ENCODE data around the gene SLC39A7.

Gene SLC39A7

GRCh38 chr6:33208091-33208967 lies 7.7 kb downstream of the SLC39A7 start, which contains the start of gene RING1:
Gene RING1 (plus strand): TSS chr6:33208500. CDS start chr6:33208823, 323 bp downstream.
- Histone ChIP-seq H3K9ac (ENCODE audit: insufficient read length, low read depth) (peak within 1 kb of the TSS; percentile 90), H3K4me3 (ENCODE audit: insufficient read length, low read depth) (peak within 1 kb of the TSS; percentile 68), H3K9me3 (ENCODE audit: insufficient read depth, low read length) (no peaks in the 10 kb centered on the region), H3K36me3 (ENCODE audit: insufficient read depth, insufficient read length, low read length) (peaks cover 30% of the 10 kb centered on the region), H3K27me3 (ENCODE audit: insufficient read depth, insufficient read length) (peaks cover 44% of the 10 kb centered on the region), H3K4me1 (ENCODE audit: insufficient read depth, insufficient read length) (peaks cover 6% of the 10 kb centered on the region)
- TF ChIP-seq YY1 (IDR thresholded peaks at IDR 0.05; ENCODE audit: insufficient read depth, insufficient read length) (no peak), SUZ12 (IDR thresholded peaks at IDR 0.05; ENCODE audit: extremely low read depth, insufficient read depth, insufficient read length) (no peak)
- no peak for DNase-seq (ENCODE audit: low read depth, low spot score)

GRCh38 chr6:33209856-33210255 lies 9.2 kb downstream of the SLC39A7 start:
- H3K27me3 ChIP-seq (ENCODE audit: insufficient read depth, insufficient read length), result peaks cover 59% of the 10 kb centered on the region
- no peak for TF ChIP-seq YY1 (IDR thresholded peaks at IDR 0.05; ENCODE audit: insufficient read depth, insufficient read length)
- no peak for TF ChIP-seq ZNF274 (IDR thresholded peaks at IDR 0.05; ENCODE audit: low read depth, low read length)
- TF ChIP-seq SUZ12 (IDR thresholded peaks at IDR 0.05; ENCODE audit: extremely low read depth, insufficient read depth, insufficient read length), result no peak
- H3K36me3 ChIP-seq (ENCODE audit: insufficient read depth, insufficient read length, low read length), result peaks cover 21% of the 10 kb centered on the region
- H3K9ac ChIP-seq (ENCODE audit: insufficient read length, low read depth), result no peak overlapping the region
- no peak for DNase-seq (ENCODE audit: low read depth, low spot score)
- no peak overlapping the region for H3K4me3 ChIP-seq (ENCODE audit: insufficient read length, low read depth)
- peaks cover 4% of the 10 kb centered on the region for H3K4me1 ChIP-seq (ENCODE audit: insufficient read depth, insufficient read length)
- no peaks in the 10 kb centered on the region for H3K9me3 ChIP-seq (ENCODE audit: insufficient read depth, low read length)

- Histone ChIP-seq H3K36me3 (ENCODE audit: insufficient read depth, insufficient read length, low read length) (peaks cover 21% of the 10 kb centered on the region), H3K4me1 (ENCODE audit: insufficient read depth, insufficient read length) (peaks cover 3% of the 10 kb centered on the region), H3K9me3 (ENCODE audit: insufficient read depth, low read length) (no peaks in the 10 kb centered on the region), H3K27me3 (ENCODE audit: insufficient read depth, insufficient read length) (peaks cover 69% of the 10 kb centered on the region), H3K9ac (ENCODE audit: insufficient read length, low read depth) (no peak overlapping the region), H3K4me3 (ENCODE audit: insufficient read length, low read depth) (no peak overlapping the region)
- no peak for DNase-seq (ENCODE audit: low read depth, low spot score)
- no peak for TF ChIP-seq SUZ12 (IDR thresholded peaks at IDR 0.05; ENCODE audit: extremely low read depth, insufficient read depth, insufficient read length)
- no peak for TF ChIP-seq ZNF274 (IDR thresholded peaks at IDR 0.05; ENCODE audit: low read depth, low read length)
- no peak for TF ChIP-seq YY1 (IDR thresholded peaks at IDR 0.05; ENCODE audit: insufficient read depth, insufficient read length)
Measured at GRCh38 chr6:33211136-33211535, 10.5 kb downstream of the SLC39A7 start.

- Histone ChIP-seq H3K27me3 (ENCODE audit: insufficient read depth, insufficient read length) (peaks cover 69% of the 10 kb centered on the region), H3K4me1 (ENCODE audit: insufficient read depth, insufficient read length) (peaks cover 5% of the 10 kb centered on the region), H3K9me3 (ENCODE audit: insufficient read depth, low read length) (no peaks in the 10 kb centered on the region), H3K36me3 (ENCODE audit: insufficient read depth, insufficient read length, low read length) (peaks cover 21% of the 10 kb centered on the region), H3K9ac (ENCODE audit: insufficient read length, low read depth) (no peak overlapping the region), H3K4me3 (ENCODE audit: insufficient read length, low read depth) (no peak overlapping the region)
- TF ChIP-seq YY1 (IDR thresholded peaks at IDR 0.05; ENCODE audit: insufficient read depth, insufficient read length) (no peak), ZNF274 (IDR thresholded peaks at IDR 0.05; ENCODE audit: low read depth, low read length) (no peak), SUZ12 (IDR thresholded peaks at IDR 0.05; ENCODE audit: extremely low read depth, insufficient read depth, insufficient read length) (no peak)
- no peak for DNase-seq (ENCODE audit: low read depth, low spot score)
Measured at GRCh38 chr6:33211666-33212422, 11.2 kb downstream of the SLC39A7 start.

- peaks cover 21% of the 10 kb centered on the region for H3K36me3 ChIP-seq (ENCODE audit: insufficient read depth, insufficient read length, low read length)
- peak overlapping the region; percentile 51 for H3K4me3 ChIP-seq (ENCODE audit: insufficient read length, low read depth)
- TF ChIP-seq YY1 (IDR thresholded peaks at IDR 0.05; ENCODE audit: insufficient read depth, insufficient read length) (no peak), SUZ12 (IDR thresholded peaks at IDR 0.05; ENCODE audit: extremely low read depth, insufficient read depth, insufficient read length) (no peak), ZNF274 (IDR thresholded peaks at IDR 0.05; ENCODE audit: low read depth, low read length) (no peak)
- H3K9ac ChIP-seq (ENCODE audit: insufficient read length, low read depth), result peak overlapping the region; percentile 80
- H3K27me3 ChIP-seq (ENCODE audit: insufficient read depth, insufficient read length), result peaks cover 71% of the 10 kb centered on the region
- H3K9me3 ChIP-seq (ENCODE audit: insufficient read depth, low read length), result no peaks in the 10 kb centered on the region
- no peak for DNase-seq (ENCODE audit: low read depth, low spot score)
- peaks cover 5% of the 10 kb centered on the region for H3K4me1 ChIP-seq (ENCODE audit: insufficient read depth, insufficient read length)
Measured at GRCh38 chr6:33212857-33213165, 12.1 kb downstream of the SLC39A7 start.

GRCh38 chr6:33213166-33213988 lies 12.7 kb downstream of the SLC39A7 start:
- Histone ChIP-seq H3K36me3 (ENCODE audit: insufficient read depth, insufficient read length, low read length) (peaks cover 21% of the 10 kb centered on the region), H3K9ac (ENCODE audit: insufficient read length, low read depth) (peak overlapping the region; percentile 80), H3K27me3 (ENCODE audit: insufficient read depth, insufficient read length) (peaks cover 76% of the 10 kb centered on the region), H3K4me1 (ENCODE audit: insufficient read depth, insufficient read length) (peaks cover 5% of the 10 kb centered on the region), H3K4me3 (ENCODE audit: insufficient read length, low read depth) (peak overlapping the region; percentile 51), H3K9me3 (ENCODE audit: insufficient read depth, low read length) (no peaks in the 10 kb centered on the region)
- DNase-seq (ENCODE audit: low read depth, low spot score), result no peak
- TF ChIP-seq SUZ12 (IDR thresholded peaks at IDR 0.05; ENCODE audit: extremely low read depth, insufficient read depth, insufficient read length) (peak; percentile 60), ZNF274 (IDR thresholded peaks at IDR 0.05; ENCODE audit: low read depth, low read length) (no peak)

All from NT2/D1 (cell line).